ENCODE results near the gene RTF2. TPM values are rescaled to one million over a fixed set of nuclear protein-coding genes. Genes with fewer than 3 reads are reported as not detected.

RTF2 gene
- total RNA-seq, 2 experiments from 2014 or later: 52.7 to 55.2 TPM

GRCh38 chr20:56426926-56427325 lies 41.5 kb upstream of the RTF2 start:
- no peak for TF ChIP-seq CTCF (IDR thresholded peaks at IDR 0.05)
- Mint-ChIP-seq H3K27me3 (no peaks in the 10 kb centered on the region), H3K4me1 (ENCODE audit: low read depth) (peaks cover 63% of the 10 kb centered on the region), H3K36me3 (ENCODE audit: low read depth) (peaks cover 17% of the 10 kb centered on the region), H3K4me3 (no peak overlapping the region), H3K27ac (peak overlapping the region; percentile 21), H3K9me3 (no peaks in the 10 kb centered on the region)
- ChIA-PET POLR2A (interaction anchor here (2.8 kb wide), 1 partner anchor 14 kb away, joined by 11 read pairs; the partner anchor contains the start of gene CASS4), CTCF (no interaction called here)
- no peaks in the 10 kb centered on the region for H3K36me3 ChIP-seq (ENCODE audit: insufficient read depth, low read length)
- no peaks in the 10 kb centered on the region for H3K27me3 ChIP-seq (ENCODE audit: control insufficient read depth in 1 of 2, insufficient read depth in 2 of 2, low read length in 2 of 2)
- H3K27ac ChIP-seq (ENCODE audit: low read depth in 1 of 2, low read length in 2 of 2): no peak overlapping the region
- no peak overlapping the region for H3K4me3 ChIP-seq (ENCODE audit: low read length)
- peaks cover 44% of the 10 kb centered on the region for H3K4me1 ChIP-seq (ENCODE audit: insufficient read depth, low read length)
- DNase-seq: no peak
- ATAC-seq (ENCODE audit: poor library complexity): no peak
- no peaks in the 10 kb centered on the region for H3K9me3 ChIP-seq (ENCODE audit: control insufficient read depth in 1 of 2, insufficient read depth in 1 of 2, low read length in 2 of 2)
- intact Hi-C loops (cut with DNase I, micrococcal nuclease): no loop called here

- Histone ChIP-seq H3K4me3 (ENCODE audit: low read length) (no peak overlapping the region), H3K27me3 (ENCODE audit: control insufficient read depth in 1 of 2, insufficient read depth in 2 of 2, low read length in 2 of 2) (no peaks in the 10 kb centered on the region), H3K4me1 (ENCODE audit: insufficient read depth, low read length) (peaks cover 37% of the 10 kb centered on the region), H3K27ac (ENCODE audit: low read depth in 1 of 2, low read length in 2 of 2) (no peak overlapping the region), H3K9me3 (ENCODE audit: control insufficient read depth in 1 of 2, insufficient read depth in 1 of 2, low read length in 2 of 2) (no peaks in the 10 kb centered on the region), H3K36me3 (ENCODE audit: insufficient read depth, low read length) (no peaks in the 10 kb centered on the region)
- Mint-ChIP-seq H3K27me3 (no peaks in the 10 kb centered on the region), H3K4me3 (peak overlapping the region; percentile 43), H3K36me3 (ENCODE audit: low read depth) (peaks cover 9% of the 10 kb centered on the region), H3K4me1 (ENCODE audit: low read depth) (peaks cover 56% of the 10 kb centered on the region), H3K9me3 (no peaks in the 10 kb centered on the region), H3K27ac (peak overlapping the region; percentile 21)
- POLR2A ChIA-PET: no interaction called here
- no peak for TF ChIP-seq CTCF (IDR thresholded peaks at IDR 0.05)
- no peak for DNase-seq
- CTCF ChIA-PET: no interaction called here
- no peak for ATAC-seq (ENCODE audit: poor library complexity)
- intact Hi-C loops (cut with DNase I, micrococcal nuclease): no loop called here
Observed at GRCh38 chr20:56427797-56428196, 40.6 kb upstream of the RTF2 start.

GRCh38 chr20:56428410-56428809 lies 40.0 kb upstream of the RTF2 start:
- ChIA-PET POLR2A (interaction anchor here (1.2 to 2.0 kb wide), 2 partner anchors 16 to 36 kb away, joined by 5 to 10 read pairs; partner anchors contain the start of genes AURKA, CASS4 and CSTF1), CTCF (no interaction called here)
- H3K4me3 ChIP-seq (ENCODE audit: low read length): no peak overlapping the region
- intact Hi-C loops (cut with DNase I, micrococcal nuclease): no loop called here
- H3K27ac ChIP-seq (ENCODE audit: low read depth in 1 of 2, low read length in 2 of 2): no peak overlapping the region
- peaks cover 41% of the 10 kb centered on the region for H3K4me1 ChIP-seq (ENCODE audit: insufficient read depth, low read length)
- Mint-ChIP-seq H3K27me3 (no peaks in the 10 kb centered on the region), H3K36me3 (ENCODE audit: low read depth) (peaks cover 14% of the 10 kb centered on the region), H3K4me1 (ENCODE audit: low read depth) (peaks cover 56% of the 10 kb centered on the region), H3K4me3 (peak overlapping the region; percentile 86), H3K9me3 (no peaks in the 10 kb centered on the region), H3K27ac (peak overlapping the region; percentile 78)
- H3K9me3 ChIP-seq (ENCODE audit: control insufficient read depth in 1 of 2, insufficient read depth in 1 of 2, low read length in 2 of 2): no peaks in the 10 kb centered on the region
- TF ChIP-seq CTCF (IDR thresholded peaks at IDR 0.05): no peak
- ATAC-seq (ENCODE audit: poor library complexity) (no peak), DNase-seq (no peak)
- no peaks in the 10 kb centered on the region for H3K27me3 ChIP-seq (ENCODE audit: control insufficient read depth in 1 of 2, insufficient read depth in 2 of 2, low read length in 2 of 2)
- H3K36me3 ChIP-seq (ENCODE audit: insufficient read depth, low read length): no peaks in the 10 kb centered on the region

Data from CD4-positive, alpha-beta T cell (primary cell).